K562 (cell line): Measurements from ENCODE around the gene RHBDD1. TPM values are rescaled to one million over a fixed set of nuclear protein-coding genes. Genes with fewer than 3 reads are reported as not detected.

Experiments
- ATAC-seq: fragments of 200-7000 bp; cut with Tn5 transposase; 3 replicates; pipeline ENCODE4 v1.9.1; 2020; ENCODE audit warnings: moderate library complexity
- BruUV-seq: library from RNA; stranded (reverse); fragments of 400-500 nt; replicated peaks from 2 replicates; lab custom pipeline; 2021; lab: Mats Ljungman, UMichigan
- CTCF ChIA-PET: fragments of 300-600 bp; formaldehyde crosslinking; extraction: SDS; loops from one replicate; lab custom pipeline; 2021; ENCODE audit warnings: low intra/inter-chr PET ratio; lab: Yijun Ruan, JAX
- POLR2A ChIA-PET: fragments of 300-600, 350-650 bp; sonication (Branson Sonifier 250); formaldehyde crosslinking; extraction: SDS; loops from one replicate; lab custom pipeline; 2021; ENCODE audit warnings: antibody characterized with exemption, inconsistent platforms; lab: Yijun Ruan, JAX
- DNase-seq, 4 experiments: peaks; one replicate each; pipeline versions ENCODE4 v3.0.0 to v3.0.0-alpha.2; 2011 to 2018; ENCODE audit warnings: low spot score in 3 of 4, mixed read lengths in 3 of 4; ENCODE audit errors: extremely low read depth in 1 of 4
- FAIRE-seq: peaks from 2 replicates; lab custom pipeline; 2011; peaks lifted over from hg19 to GRCh38; lab: Jason Lieb, UNC
- H2AFZ ChIP-seq: 2 replicates; pipeline ENCODE4 v1.6.0; 2011; ENCODE audit warnings: low read depth, low read length, control low read depth, inconsistent platforms
- H3K27ac ChIP-seq: fragments of 200-600 bp; 3 replicates; pipeline ENCODE4 v1.8.0; 2011; ENCODE audit warnings: low read depth, mild to moderate bottlenecking, control low read depth, inconsistent platforms, low read length, moderate library complexity, mixed read lengths; ENCODE audit errors: extremely low read depth
- H3K27me3 ChIP-seq, 2 experiments: fragments of 300-600 bp in 1 of 2; 2 replicates in 1 of 2; 3 replicates in 1 of 2; pipeline versions ENCODE4 v1.6.0 to v1.8.0; 2011; ENCODE audit warnings: inconsistent platforms in 2 of 2, low read length in 2 of 2, mild to moderate bottlenecking in 1 of 2, mixed read lengths in 1 of 2, moderate library complexity in 1 of 2; ENCODE audit not compliant: control insufficient read depth in 2 of 2, insufficient read depth in 2 of 2
- H3K36me3 ChIP-seq: fragments of 300-600 bp; 3 replicates; pipeline ENCODE4 v1.8.0; 2011; ENCODE audit warnings: mild to moderate bottlenecking, low read length, inconsistent platforms; ENCODE audit not compliant: control insufficient read depth, insufficient read depth
- H3K4me1 ChIP-seq, 2 experiments: fragments of 200-600 bp in 1 of 2; replicated peaks in 1 of 2; 2 replicates in 1 of 2; 3 replicates in 1 of 2; pipeline versions ENCODE4 v1.5.1 to v1.8.0; 2011; ENCODE audit warnings: inconsistent platforms in 2 of 2, low read length in 2 of 2, mild to moderate bottlenecking in 1 of 2, mixed read lengths in 1 of 2, moderate library complexity in 1 of 2; ENCODE audit not compliant: control insufficient read depth in 2 of 2, insufficient read depth in 2 of 2
- H3K4me2 ChIP-seq: 2 replicates; pipeline ENCODE4 v1.6.1; 2011; ENCODE audit warnings: low read length, control low read depth, inconsistent platforms, mixed read lengths; ENCODE audit not compliant: insufficient read depth
- H3K4me3 ChIP-seq: fragments of 200-600 bp; sonication (generic), shearing (Covaris generic); 2 replicates; pipeline ENCODE4 v1.5.1; 2016; ENCODE audit warnings: control low read depth, inconsistent platforms
- H3K79me2 ChIP-seq: fragments of 200-600 bp; 3 replicates; pipeline ENCODE4 v1.8.0; 2011; ENCODE audit warnings: low read length, inconsistent platforms; ENCODE audit not compliant: control insufficient read depth, insufficient read depth
- H3K9ac ChIP-seq, 2 experiments: 2 replicates each; pipeline versions ENCODE4 v1.6.0 to v1.6.1; 2011; ENCODE audit warnings: low read depth in 2 of 2, low read length in 2 of 2, control low read depth in 1 of 2, inconsistent platforms in 1 of 2, mild to moderate bottlenecking in 1 of 2, mixed read lengths in 1 of 2; ENCODE audit not compliant: insufficient read depth in 1 of 2
- H3K9me1 ChIP-seq: one replicate; pipeline ENCODE4 v1.6.0; 2011; ENCODE audit warnings: inconsistent platforms, mild to moderate bottlenecking, low read length, moderate library complexity; ENCODE audit not compliant: control insufficient read depth, insufficient read depth
- H3K9me3 ChIP-seq: replicated peaks from 2 replicates; pipeline ENCODE4 v1.5.1; 2011; ENCODE audit warnings: low read depth, low read length, inconsistent platforms; ENCODE audit not compliant: control insufficient read depth, insufficient read depth
- H4K20me1 ChIP-seq: replicated peaks from 2 replicates; pipeline ENCODE4 v1.6.1; 2011; ENCODE audit warnings: low read length, inconsistent platforms, mixed read lengths; ENCODE audit not compliant: control insufficient read depth, insufficient read depth
- GTF2E2 ChIP-seq: fragments of 200-800 bp; sonication (Bioruptor generic); IDR thresholded peaks from 2 replicates; pipeline ENCODE4 v1.6.1; 2016; ENCODE audit warnings: missing genetic modification characterization, missing compliant biosample characterization
- MBD2 ChIP-seq: sonication (generic); IDR thresholded peaks from 2 replicates; pipeline ENCODE4 v1.6.1; 2016; ENCODE audit warnings: low read depth, borderline replicate concordance
- MCM5 ChIP-seq: fragments of 450-650 bp; IDR thresholded peaks from 2 replicates; pipeline ENCODE4 v1.6.1; 2016; ENCODE audit warnings: low read depth
- NRF1 ChIP-seq, 2 experiments: fragments of 450-650 bp; IDR thresholded peaks in 1 of 2; conservative IDR thresholded peaks in 1 of 2; 2 replicates each; pipeline ENCODE4 v1.6.1; 2014; ENCODE audit warnings: mild to moderate bottlenecking in 2 of 2
- ZNF146 ChIP-seq: IDR thresholded peaks from one replicate; pipeline ENCODE4 v1.6.1; 2018; ENCODE audit warnings: missing compliant biosample characterization; ENCODE audit not compliant: unreplicated experiment
- ZNF197 ChIP-seq: fragments of 200-800 bp; sonication (Bioruptor generic); IDR thresholded peaks from 2 replicates; pipeline ENCODE4 v1.6.1; 2016; ENCODE audit warnings: low read depth, missing genetic modification characterization, missing compliant biosample characterization
- ZNF395 ChIP-seq: fragments of 200-800 bp; sonication (Bioruptor generic); IDR thresholded peaks from 2 replicates; pipeline ENCODE4 v1.6.1; 2017; ENCODE audit warnings: missing genetic modification characterization, missing compliant biosample characterization
- WGBS: fragments of 100-300 bp; shearing (Covaris generic); methylation state at CpG from one replicate; pipeline ENCODE4 v1.1.6; 2016; ENCODE audit warnings: low coverage, mixed read lengths; ENCODE audit not compliant: insufficient coverage; ENCODE audit errors: missing lambda C conversion rate; 5-methylcytosine and 5-hydroxymethylcytosine counted together
- in situ Hi-C: fragments of 300-500 bp; cut with MboI; formaldehyde crosslinking; loops from 4 replicates; pipeline ENCODE4 v1.15.0; 2018; ENCODE audit warnings: inconsistent platforms, mixed read lengths
- intact Hi-C: fragments of 100-400 bp; cut with micrococcal nuclease; formaldehyde crosslinking; loops from 2 replicates; pipeline ENCODE4 v1.14.2; 2022
- polyA plus RNA-seq, 8 experiments: library from polyadenylated mRNA; depleted of rRNA in 4 of 8; stranded (reverse) in 5 of 8; unstranded in 3 of 8; fragments of >200 nt; fragmentation: Nextera tagmentation in 2 of 8; fragmentation: Illumina TruSeq in 1 of 8; extraction: Ambion mirVana in 2 of 8; extraction: Trizol in 1 of 8; gene quantifications; 2 replicates each; pipeline versions ENCODE4 v1.2.1 to v1.2.3, GENCODE V29; 2011 to 2014; ENCODE audit warnings: inconsistent platforms in 1 of 8, missing spikeins in 1 of 8
- total RNA-seq, 7 experiments: library from RNA; depleted of rRNA in 6 of 7; stranded (reverse); fragments of >200 nt in 6 of 7; fragmentation: Illumina TruSeq in 2 of 7; extraction: Trizol in 2 of 7; gene quantifications; 2 replicates each; pipeline versions ENCODE4 v1.2.1 to v1.2.3, GENCODE V29; 2011 to 2021; ENCODE audit warnings: low replicate concordance in 1 of 7

RHBDD1 gene
- total and polyA plus RNA-seq, 9 of the 15 experiments (the other 6 are each of a cell fraction or from before 2014, with no cell fraction given) = 4.8 to 34.8 (median 15.6) TPM

- intact Hi-C loops = no loop called here
- H3K9me1 ChIP-seq = no peaks in the 10 kb centered on the region
- no TSS peak for BruUV-seq
- in situ Hi-C loops = no loop called here
- FAIRE-seq (no peak), DNase-seq (no peak), ATAC-seq (no peak)
- TF ChIP-seq MBD2 (no peak), ZNF197 (CRISPR knock-in tag) (no peak), GTF2E2 (no peak), NRF1 (conservative IDR thresholded peaks at IDR 0.05 in 1 of 2, IDR thresholded peaks at IDR 0.05 in 1 of 2) (no peak), MCM5 (no peak), ZNF395 (CRISPR knock-in tag) (no peak), ZNF146 (CRISPR knock-in tag) (no peak)
- no peak overlapping the region for H3K27ac ChIP-seq
- peaks cover 17% of the 10 kb centered on the region; the same call in 1 of the 3 replicates for H3K36me3 ChIP-seq
- H3K4me1 ChIP-seq = no peaks in the 10 kb centered on the region
- H2AFZ ChIP-seq = no peak overlapping the region
- no peaks in the 10 kb centered on the region for H3K27me3 ChIP-seq
- H3K79me2 ChIP-seq = no peaks in the 10 kb centered on the region
- H3K9ac ChIP-seq = no peak overlapping the region
- no peak overlapping the region for H3K4me2 ChIP-seq
- 91% methylated on average over 3 of the region's 3 CpGs for WGBS
- no peaks in the 10 kb centered on the region for H4K20me1 ChIP-seq
- ChIA-PET POLR2A (interaction anchor here (0.9 kb wide), 1 partner anchor 13 kb away, joined by 3 read pairs; no protein-coding TSS in a partner anchor), CTCF (no interaction called here)
- H3K4me3 ChIP-seq = no peak overlapping the region
- H3K9me3 ChIP-seq = no peaks in the 10 kb centered on the region
Measured at GRCh38 chr2:226911932-226912331, 76.1 kb downstream of the RHBDD1 start.
